SIG-M5 (cell line): ENCODE results near the gene SSR4.

Experiments
- DNase-seq: peaks from one replicate; lab custom pipeline; 2025; lab: John Stamatoyannopoulos, UW

Gene SSR4

GRCh38 chrX:153782313-153782712, 12.2 kb upstream of the SSR4 start:
- DNase-seq = no peak

- DNase-seq = no peak
Measured at GRCh38 chrX:153782871-153783270, 11.6 kb upstream of the SSR4 start.

GRCh38 chrX:153783378-153784013, 11.0 kb upstream of the SSR4 start:
- DNase-seq = no peak

GRCh38 chrX:153784325-153784967, 10.0 kb upstream of the SSR4 start:
- DNase-seq = no peak

DNA sequence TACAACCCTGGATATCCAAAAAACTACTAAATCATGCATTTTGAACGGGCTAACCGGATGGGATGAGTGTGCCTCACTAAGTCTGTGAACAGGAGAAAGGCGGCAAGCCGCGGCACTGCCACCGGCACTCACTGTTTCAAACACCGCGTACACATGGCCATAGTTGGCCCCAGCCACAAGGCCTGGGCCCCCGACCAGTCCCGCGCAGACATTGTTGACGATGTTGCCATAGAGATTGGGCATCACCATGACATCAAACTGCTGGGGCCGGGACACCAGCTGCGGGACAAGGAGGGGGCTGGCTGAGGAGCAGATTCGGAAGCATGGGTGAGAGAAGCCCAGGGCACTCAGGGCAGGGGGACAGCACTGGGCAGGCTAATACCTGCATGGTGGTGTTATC, 7.8 kb upstream of the SSR4 start:
- DNase-seq = no peak

GRCh38 chrX:153789654-153790053, 4.8 kb upstream of the SSR4 start:
- no peak for DNase-seq

GRCh38 chrX:153791104-153791852, 3.2 kb upstream of the SSR4 start:
- DNase-seq = no peak

DNA sequence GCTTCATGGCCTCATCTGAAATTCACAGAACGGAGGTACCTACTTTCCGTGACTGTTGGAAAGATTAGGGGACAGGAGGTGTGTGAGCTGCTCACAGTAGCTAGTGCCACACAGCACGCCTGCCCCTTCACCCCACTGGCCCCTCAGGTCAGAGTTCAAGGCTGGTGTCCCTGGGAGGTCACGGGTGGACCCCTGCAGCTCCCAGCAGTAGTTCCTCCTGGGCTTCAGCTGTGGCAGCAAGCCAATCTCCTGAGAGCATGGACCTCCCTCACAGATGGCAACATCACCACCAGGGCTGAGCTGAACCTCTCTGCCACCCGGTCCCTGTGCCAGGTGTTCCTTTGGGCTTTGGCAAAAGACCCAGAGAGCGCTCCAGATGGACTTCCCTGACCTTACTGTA, 2.1 kb upstream of the SSR4 start:
- no peak for DNase-seq

DNA sequence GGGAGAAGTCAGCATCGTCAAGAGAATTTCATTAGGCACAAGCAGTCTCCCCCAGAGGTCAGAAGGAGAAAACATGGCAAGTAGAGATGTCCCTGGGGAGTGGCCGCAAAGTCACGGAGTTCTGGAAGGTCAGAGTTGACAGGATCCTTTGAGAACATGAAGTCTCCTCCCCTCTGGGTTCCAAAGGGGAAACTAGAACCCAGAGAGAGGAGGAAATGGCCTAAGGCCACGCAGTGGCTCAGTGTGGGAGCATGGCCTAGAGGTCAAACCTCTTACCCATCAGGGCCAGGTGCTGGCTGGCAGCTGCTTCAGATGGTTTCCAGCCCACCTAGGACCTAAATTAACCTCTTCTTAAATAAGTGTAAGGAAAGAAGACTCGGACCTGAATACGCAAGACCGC, 1.2 kb upstream of the SSR4 start:
- DNase-seq = no peak

GRCh38 chrX:153794897-153795816, 689 bp downstream of the SSR4 start:
- DNase-seq = no peak

DNA sequence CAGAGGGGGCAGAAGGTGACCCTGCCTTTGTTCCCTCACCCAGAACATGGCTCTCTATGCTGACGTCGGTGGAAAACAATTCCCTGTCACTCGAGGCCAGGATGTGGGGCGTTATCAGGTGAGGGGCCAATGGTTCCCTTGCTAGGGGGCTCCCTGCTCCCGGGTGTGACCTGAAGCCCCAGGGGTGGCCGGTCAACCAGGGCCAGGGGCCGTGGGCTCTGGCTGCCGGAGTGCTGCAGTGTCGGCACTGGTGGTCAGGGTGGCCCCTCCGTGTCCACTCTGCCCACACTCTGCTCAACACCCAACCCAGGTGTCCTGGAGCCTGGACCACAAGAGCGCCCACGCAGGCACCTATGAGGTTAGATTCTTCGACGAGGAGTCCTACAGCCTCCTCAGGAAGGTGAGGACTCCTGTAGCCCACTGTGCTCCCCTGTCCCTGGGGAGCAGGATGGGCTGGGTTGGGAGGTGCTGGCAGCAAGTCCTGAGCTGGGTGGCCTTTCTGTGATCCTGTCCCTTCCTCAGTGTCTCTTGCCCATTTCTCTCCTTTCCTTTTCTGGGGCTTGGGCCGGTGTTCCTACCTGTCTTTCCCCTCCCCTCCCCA, 3.0 kb downstream of the SSR4 start:
- no peak for DNase-seq

DNA sequence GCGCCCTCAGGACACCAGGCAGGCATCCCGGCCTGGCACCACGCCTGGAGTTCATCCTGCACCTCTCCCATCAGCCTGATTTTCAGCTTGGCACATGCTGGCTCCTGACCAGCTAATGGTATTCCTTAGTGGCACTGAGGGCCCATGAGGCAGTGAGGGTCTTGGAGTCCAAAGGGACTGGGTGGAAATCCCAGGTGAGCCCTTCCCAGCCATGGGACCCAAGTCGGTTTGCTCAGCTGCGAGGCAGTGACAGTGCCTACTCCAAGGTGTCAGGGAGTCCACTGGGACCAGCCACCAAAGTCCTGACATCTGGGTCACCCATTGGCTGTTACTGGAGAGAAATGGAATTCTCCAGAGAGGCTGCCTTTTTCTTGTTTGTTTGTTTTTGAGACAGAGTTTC, 4.9 kb downstream of the SSR4 start:
- no peak for DNase-seq

DNA sequence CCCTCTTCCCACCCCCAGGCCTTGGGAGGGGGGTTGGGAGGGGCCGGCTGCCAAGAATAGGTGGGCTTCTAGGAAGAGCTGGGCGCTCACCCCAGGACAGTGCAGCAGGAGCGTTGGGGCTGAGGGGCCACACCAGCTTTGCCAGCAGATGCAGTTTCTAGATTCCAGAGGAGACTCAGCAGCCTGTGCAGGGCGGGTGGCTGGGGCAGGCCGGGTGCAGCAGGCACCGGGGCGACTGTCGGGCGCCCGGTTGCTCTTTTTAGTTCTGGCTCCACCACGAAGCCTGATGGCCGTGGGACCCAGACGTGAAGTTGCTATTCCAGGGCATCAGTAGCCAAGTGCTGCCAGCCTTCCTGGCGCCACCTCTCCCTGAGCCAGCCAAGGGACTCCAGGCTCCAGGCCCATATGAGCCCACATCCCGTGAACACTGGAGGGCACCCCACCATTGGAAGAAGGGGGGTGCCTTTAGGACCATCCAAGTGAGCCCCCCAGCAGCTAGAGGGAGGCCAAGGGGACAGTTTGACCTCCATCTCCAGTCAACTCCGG, 5.8 kb downstream of the SSR4 start:
- DNase-seq = no peak

- no peak for DNase-seq
Measured at GRCh38 chrX:153800746-153801145, 6.3 kb downstream of the SSR4 start.

- DNase-seq = no peak
Measured at GRCh38 chrX:153801669-153802068, 7.2 kb downstream of the SSR4 start.

DNA sequence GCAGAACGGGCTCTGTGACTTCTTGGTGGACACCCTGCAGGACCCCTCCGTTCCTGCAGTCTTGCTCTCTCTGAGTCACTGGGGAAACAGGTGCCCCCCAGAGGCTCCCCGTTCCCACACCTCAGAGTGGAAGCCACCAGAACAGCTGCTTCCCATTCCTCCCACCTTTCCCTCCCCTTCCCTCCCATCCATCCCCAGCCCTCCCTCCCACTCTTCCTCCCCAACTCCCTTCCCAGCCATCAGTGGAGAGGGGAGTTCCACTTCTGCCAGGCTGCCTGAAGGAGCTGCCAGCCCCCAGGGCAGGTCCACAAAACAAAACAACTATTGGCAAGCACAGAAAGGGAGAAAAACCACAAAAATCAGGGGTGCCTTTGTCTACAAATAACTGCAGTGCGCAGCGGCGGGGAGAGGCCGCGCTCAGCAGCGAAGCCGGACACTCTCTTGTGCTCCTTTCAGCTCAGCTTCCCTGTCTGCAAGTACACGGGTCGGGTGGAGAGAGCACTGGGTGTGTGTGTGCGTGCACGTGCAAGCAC, 8.1 kb downstream of the SSR4 start:
- no peak for DNase-seq

GRCh38 chrX:153803211-153804099, 9.0 kb downstream of the SSR4 start:
- no peak for DNase-seq

DNA sequence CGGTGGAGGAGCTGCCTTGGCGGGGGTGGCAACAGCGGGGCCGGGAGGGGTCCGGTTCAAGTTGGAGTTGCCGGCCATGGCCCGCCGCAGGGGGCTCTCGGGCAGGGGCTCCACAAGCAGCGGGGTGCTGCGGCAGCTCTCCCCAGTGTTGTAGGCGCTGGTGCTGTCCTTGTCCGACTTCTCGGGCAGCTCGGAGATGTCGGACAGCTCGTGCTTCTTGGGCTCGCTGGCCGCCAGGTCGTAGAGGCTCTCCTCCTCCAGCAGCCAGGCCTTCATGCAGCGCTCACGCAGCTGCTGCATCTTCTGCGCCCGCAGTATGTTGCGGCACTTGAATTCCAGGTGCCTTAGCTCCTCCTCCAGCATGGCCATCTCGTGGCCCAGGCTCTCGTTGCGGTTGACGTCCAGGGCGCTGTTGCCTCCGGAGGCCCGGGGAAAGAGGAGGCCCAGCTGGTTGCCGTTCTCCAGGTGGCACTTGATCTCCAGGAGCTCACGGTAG, 9.7 kb downstream of the SSR4 start:
- no peak for DNase-seq

DNA sequence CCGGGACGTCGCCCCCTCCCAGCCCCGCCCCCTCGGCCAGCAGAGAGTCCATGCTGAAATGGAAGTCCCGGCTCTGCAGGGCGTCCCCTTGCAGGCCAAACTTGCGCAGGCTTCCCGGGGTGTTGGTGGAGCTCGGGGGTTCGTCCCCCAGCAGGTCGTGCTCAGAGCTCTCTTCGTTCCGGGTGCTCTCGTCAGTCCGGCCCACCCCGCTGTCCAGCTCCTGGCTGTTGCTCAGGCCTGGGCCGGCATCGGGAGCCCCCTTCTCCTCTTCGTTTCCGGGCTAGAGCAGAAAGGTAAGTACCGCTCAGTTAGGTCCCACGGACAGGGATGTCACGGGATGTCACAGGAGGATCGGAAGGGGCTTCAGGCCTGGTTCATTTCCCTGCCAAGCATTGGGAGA, 10.2 kb downstream of the SSR4 start:
- no peak for DNase-seq

DNA sequence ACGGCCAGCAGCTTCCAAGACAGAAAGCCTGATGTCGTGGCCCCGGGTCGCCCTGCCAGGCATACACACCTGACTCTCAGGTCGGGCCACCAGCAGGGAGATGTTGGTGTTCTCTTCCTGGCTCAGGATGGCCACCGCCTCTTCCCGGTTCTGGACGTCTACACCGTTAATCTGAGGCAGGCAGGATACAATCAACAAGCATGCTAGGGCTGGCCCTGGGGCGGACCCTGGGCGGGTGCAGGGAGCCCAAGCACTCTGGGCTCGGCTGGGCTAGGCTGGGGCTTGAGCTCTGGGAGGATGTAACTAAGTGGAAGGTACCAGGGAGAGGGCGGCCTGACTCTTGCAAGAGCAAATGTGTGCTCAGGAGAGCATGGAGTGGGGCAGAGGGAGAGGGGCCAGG, 11.0 kb downstream of the SSR4 start:
- no peak for DNase-seq
